EL (cell line): ENCODE measurements around the gene NUFIP1.

Experiments used
- DNase-seq: peaks from one replicate; pipeline ENCODE4 v3.0.0-alpha.2; 2016

NUFIP1 gene

DNA sequence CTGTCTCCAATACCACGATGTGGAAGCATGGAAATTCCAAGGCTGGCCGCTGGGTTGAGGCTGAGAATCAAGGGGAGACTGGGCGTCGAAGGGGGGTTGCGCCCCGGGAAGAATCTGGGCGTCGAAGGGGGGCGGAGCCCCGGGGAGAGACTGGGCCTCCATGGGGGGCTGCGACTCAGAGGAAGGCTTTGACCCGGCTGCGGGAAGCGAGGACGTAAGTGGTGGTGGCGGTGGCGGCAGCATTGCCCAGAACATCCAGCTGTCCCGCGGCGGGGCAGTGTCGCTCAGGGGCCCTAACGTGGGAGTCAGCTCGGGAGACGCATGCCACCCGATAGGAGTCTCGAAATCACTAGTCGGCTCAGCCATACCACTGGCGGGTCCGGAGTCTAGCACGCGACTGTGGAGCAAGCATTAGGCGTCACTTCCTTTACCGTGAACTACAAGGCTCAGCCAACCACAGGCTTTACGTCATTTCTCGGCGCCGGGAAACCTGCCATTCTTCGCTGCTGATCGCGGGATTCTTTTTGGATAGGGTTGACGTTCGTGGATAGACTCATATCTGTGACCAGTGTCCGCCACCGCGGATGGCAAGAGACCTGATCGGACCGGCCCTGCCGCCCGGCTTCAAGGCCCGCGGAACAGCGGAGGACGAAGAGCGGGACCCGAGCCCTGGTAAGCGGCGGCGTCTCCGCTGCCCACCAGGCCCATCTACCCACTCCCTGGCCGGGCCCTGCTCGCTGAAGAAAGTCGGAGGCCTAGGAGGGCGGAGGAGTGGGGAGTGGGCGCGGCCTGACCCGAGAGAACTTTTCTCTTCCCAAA lies at the start of gene NUFIP1, which contains the start of gene GPALPP1:
Gene NUFIP1 (minus strand): TSS at position 401 of the 819 bp plus-strand sequence. CDS start 35 bp downstream, at position 366.
Gene GPALPP1 (plus strand): TSS at position 468 of the 819 bp plus-strand sequence. CDS start 117 bp downstream, at position 585.
- DNase-seq, result peak; percentile 95

DNA sequence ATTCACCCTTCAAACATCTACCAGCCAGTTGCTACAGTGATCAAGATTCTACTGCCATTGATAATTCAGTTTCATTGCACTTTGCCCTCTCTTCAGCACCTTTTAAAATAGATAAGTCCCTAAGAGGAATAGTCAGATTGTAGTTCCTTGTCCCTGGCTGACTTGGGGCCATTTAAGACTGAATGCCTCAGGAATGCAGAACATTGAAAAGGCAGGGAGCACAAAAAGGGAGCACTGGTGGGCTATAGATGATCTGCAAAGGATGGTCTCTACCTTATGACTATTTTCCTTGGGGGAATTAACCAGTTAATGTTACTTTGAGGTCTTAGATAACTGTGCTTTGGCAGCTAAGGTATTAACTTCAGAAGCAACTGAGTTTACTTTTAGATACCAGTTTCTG lies 46.9 kb upstream of the NUFIP1 start:
- no peak for DNase-seq

DNA sequence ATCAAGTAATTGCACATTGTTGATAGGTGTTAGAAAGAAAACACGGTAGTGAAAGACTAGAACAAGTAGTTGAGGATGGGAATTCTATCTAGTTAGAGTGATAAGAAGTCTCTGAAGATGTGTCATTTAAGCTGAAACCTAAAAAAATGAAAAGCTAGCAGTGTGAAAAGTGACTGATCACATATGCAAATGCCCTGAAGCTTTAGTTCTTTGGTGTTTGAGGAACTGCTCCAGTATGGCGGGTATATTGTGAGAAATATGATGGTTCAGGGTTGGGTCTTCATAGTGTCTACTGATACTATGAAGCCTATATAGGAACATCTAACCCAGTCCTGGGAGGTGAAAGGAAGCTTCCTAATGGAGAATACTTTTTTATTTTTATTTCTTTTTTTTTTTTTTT lies 45.1 kb upstream of the NUFIP1 start:
- no peak for DNase-seq

DNA sequence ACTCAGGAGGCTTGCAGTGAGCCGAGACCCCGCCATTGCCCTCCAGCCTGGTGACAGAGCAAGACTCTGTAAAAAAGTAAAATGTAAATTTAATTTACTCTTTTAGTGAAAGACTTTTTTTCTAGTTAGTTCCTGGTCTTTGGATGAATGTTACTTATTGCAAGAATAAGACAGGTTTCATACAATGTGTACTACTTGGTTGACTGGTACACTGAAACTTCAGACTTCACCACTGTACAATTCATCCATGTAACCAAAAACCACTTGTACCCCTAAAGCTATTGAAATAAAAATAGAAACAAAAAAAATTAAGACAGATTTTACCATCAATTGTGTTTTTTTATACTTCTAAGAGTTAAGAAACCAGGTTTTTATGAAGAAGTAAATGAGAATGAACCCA lies 35.6 kb upstream of the NUFIP1 start:
- no peak for DNase-seq

DNA sequence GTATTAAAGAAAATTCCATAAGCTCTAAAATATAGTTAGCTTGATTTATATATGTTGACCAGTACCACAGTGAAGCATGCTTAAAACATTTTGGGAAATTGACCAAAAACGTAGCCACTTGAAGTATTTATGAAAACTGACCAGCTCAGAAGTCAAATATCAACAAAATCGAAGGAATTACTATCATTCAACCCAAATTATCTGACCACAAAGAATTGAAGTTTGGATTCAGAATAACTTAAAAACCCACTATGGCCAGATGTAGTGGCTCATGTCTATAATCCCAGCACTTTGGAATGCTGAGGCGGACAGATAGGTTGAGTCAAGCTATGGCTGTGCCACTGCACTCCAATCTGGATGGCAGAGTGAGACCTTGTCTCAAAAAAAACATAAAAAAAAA lies 32.0 kb upstream of the NUFIP1 start:
- DNase-seq, result no peak

DNA sequence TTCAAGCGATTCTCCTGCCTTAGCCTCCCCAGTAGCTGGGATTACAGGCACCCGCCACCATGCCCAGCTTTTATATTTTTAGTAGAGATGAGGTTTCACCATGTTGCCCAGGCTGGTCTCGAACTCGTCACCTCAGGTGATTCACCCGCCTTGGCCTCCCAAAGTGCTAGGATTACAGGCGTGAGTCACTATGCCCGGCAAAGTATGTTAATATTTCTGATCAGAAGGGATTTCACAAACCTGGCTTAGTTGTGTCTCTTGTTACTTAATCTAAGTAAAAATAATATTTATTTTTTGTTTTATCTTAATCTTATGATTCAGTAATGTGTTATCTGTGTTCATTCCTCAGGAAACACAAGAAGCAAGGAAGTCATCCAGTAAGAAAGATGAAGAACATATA lies 30.7 kb upstream of the NUFIP1 start:
- peak; percentile 20 for DNase-seq

DNA sequence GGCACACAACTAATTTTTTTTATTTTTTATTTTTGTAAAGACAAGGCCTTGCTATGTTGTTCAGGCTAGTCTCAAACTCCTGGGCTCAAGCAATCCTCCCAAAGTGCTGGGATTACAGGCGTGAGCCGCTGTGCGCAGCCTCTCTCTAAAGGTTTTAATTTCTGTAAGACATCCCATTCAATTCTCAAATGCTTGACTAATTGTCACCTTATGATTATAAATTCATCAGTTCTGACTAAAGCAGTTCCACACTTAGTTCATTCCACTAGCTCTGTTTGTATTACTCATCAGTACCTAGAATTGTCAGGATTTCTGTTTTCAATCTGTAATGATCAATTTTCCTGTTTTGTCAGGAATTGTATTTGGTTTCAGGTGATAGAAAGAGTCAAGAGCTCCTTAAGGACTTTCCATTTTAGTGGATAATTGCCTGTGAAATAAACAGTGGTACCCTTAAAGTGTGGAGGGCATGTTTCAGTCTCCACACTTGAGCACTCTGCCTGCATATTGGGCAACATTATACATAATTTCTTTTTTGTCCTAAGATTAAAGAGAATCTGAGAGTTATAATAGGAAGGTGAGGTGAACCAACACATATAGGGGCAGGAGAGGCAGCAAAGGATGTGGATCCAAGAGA lies 27.6 kb upstream of the NUFIP1 start:
- no peak for DNase-seq

DNA sequence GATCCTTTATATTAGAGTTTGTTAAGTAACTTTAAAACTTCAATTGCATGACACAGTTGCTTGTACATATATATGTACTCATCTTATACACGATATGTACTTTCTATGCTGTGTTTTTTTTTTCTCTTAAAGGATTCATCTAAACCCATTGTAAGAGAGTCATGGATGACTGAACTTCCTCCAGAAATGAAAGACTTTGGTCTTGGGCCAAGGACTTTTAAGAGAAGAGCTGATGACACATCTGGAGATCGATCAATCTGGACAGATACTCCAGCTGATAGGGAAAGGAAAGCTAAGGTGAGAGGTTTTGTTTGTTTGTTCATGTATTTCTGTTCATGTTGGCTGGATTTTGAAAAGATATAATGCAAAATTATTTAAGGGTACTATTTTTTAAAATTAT lies 26.0 kb upstream of the NUFIP1 start:
- peak; percentile 2 for DNase-seq

DNA sequence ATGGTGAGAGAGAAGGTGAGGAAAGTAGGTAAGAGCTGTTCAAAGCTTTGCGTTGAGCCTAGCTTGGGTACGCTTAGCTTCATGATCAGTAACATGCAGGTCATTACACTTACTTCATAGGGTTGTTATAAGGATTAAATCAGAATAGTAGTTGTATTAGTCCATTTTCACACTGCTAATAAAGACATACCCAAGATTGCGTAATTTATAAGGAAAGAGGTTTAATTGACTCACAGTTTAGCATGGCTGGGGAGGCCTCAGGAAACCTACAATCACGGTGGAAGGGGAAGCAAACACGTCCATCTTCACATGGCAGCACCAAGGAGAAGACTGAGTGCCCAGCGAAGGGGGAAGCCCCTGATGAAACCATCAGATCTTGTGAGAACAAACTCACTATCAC lies 21.9 kb upstream of the NUFIP1 start:
- DNase-seq, result no peak

DNA sequence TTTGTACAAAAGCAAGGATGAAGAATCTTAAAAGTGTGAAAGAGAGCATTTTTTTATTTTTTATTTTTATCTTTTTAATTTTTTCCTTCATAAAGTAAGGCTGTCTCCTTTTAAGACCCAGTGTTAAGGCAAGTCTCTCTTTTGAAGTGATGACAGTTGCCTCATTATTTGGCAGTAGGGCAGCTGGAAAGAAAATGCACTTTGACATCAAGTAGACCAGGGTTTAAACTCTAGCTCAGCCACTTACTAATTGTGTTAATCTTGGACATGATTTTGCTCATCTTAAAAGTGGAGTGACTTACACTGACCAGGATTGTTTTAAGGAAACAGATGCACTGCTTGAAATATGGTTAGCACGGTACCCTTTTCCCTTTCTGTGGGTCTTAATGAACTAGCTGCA lies 18.6 kb upstream of the NUFIP1 start:
- no peak for DNase-seq

DNA sequence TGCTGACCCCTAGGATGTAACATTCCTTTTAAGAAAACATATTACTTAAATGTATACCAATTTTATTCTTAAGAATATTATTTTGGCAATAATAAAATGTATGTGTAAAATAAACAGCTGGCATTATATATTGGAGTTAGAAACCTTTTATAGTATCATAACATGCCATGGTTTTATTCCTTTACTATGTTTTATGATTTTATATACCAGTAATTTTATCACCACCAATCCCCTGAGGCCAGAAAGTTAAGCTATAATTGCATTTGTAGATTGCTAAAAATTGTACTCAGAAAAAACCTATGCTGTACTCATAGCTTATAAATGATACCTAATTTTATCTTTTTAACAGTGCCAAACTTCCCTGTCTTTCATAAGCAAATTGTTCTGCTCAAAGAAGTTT lies 18.0 kb upstream of the NUFIP1 start:
- DNase-seq, result no peak

DNA sequence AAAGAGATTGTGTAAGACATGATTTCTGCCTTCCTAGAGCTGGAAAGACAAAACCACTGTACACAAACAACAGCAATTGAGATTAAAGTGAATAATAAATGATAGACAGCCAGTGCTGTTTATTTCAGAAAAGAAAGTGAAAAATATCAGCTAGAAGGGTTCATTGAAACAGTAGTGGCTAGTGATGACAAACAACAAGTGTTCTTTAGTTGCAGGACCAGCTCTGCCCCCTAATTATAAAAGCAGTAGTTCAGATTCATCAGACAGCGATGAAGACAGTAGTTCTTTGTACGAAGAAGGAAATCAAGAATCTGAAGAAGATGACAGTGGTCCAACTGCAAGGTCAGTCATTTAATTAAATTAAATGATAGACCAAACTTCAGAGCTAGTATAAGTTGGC lies 14.8 kb upstream of the NUFIP1 start:
- no peak for DNase-seq

DNA sequence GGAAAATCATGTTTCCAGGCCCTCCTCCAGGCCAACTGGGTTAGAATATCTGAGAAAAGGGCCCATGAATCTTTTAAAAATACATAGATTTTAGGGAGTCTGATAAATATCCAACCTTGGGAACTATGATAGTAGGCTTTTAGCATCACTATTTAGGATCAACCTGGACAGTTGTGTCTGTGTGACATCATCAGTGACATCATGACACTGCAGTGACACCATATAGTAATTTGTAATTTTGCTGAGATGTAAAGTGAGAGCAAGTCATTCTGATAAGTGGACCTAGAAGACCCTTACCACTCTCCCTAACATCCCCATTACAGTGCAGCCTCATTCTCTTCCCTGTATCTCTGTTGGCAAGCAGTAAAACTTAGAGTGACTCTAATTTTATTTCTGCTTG lies 14.1 kb upstream of the NUFIP1 start:
- DNase-seq, result no peak

DNA sequence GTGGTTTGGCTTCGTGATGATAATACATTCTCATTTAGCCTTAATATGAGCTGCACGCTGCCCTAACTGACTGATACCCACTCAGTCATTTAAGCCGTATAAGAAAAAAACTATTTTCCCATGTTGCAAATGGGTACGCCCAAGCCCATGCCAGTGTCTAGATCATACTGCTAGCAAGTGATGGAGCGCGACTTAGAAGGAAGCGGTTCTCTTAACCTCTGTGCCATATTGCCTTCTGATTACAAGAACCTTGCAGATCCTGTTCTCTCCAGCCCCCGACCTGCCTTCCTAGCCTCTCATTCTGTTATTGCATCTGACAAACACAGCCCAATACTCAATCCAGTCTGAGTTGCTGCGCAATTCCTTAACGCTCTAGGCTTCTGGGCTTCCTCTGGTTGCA lies 670 bp upstream of the NUFIP1 start:
- DNase-seq, result no peak

DNA sequence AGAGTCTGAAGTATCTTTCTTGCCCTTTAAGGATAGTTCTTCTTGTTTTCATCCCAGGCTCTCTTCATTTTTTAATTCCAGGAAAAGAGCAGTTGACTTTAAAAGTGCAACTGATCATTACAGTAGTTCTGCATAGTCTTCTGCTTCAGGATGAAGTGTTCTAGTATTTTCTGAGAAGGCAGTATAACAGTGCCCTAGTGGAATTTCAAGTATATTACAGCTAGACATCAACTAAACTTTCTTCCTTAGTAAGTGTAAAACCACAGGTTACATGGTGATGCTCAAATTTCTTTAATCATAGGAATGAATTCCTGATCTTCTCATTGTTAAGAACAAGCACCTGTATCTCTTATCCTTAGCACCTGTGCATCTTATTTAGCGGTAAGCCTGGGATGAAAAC lies 10.9 kb downstream of the NUFIP1 start:
- DNase-seq, result no peak

DNA sequence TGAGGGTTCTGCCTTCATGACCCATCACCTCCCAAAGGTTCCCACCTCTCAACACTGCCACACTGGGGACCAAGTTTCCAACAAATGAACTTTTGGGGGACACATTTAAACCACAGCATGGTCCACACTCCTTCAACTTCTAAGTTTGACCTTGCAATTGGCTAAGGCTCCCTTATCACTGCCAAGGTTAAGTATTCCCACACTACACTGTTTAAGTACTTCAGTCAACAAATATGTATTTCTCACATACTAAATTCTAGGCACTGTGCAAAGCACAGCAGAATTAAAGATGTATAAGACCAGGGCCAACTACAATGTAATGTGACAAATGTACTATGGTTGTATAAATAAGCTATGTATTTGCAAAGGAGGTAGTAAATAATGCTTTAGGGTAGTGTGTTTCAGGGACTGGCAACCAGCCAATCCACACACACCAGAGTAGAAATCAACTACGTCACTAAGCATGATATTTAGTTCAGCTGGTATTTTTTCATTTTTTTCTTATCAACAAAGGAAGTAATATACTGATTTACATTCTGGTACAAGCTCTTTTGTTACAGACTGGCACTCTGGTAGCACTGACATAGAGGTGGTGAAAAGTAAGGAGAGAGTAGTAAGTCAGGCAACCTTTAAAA lies 12.2 kb downstream of the NUFIP1 start:
- no peak for DNase-seq

DNA sequence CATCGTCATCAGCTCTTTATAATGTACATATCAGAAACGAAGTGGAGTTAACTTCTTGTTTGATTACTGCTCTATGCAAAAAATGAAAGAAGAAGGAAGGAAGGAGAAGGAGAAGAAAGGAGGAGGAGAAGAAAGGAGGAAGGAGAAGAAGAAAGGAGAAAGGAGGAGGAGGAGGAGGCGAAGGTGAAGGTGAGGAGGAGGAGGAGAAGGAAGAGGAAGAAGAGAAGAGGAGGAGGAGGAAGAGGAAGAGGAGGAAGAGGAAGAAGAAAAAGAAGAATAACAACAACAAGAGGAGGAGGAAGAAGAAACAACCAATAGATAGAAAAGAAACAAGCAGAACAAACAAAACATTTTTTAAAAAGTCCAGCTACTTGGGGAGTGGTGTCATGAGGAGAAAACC lies 13.1 kb downstream of the NUFIP1 start:
- no peak for DNase-seq

DNA sequence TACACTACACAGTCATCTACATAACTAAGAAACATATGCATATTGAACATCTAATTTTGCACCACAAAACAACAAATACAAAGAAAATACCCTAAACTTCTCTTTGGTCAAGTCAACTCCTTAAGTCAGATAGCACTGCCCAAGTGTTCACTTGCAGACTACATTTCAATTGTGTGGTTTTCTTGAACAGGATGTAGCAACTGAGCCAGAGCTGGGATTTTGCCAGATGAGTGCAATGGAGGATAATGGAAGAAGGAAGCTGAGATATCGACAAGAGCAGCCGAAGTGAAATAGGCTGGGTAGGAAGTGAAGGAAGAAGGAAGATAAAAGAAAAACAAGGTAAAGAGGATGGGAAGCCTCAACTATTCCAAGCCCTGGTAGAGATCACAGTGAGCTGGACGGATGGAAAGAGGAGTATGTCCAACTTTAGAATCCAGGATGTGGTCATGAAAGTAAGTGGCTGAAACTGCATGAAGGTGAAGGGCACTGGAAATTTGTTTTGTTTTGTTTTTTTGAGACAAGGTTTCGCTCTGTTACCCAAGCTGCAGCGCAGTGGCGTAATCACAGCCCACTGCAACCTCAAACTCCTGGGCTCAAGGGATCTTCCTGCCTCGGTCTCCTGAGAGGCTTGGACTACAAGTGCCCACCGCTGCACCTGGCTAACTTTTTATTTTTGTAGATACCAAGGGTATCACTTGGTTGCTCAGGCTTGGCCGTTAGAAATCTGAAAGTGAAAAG lies 15.0 kb downstream of the NUFIP1 start:
- DNase-seq, result peak; percentile 38

DNA sequence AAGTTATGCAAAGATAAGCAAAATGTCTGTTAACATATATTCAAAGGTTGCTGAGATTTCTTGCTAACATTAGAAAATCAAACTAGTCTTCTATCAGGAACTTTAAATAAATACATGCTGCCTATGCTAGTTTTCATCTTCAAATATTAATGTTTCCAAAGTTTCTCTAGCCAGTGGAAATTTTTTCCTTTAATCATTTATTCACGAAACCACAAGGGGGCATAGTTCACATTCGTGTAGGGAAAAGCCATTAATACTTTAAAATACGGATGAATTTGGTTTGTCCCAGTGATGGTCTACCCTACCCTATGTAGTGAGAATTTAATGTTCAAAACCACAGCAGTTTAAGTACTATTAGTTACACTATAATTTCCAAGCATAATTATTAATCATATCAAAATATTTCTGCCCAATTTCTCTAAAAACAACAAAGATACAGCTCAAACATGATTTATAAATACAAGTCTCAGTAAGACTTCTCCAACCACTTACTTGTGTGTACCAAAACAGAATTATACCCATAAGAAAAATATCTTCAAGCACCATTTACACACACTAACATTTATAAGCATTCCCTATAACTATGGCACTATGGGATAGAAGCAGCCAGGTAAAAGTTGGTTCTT lies 16.2 kb downstream of the NUFIP1 start:
- peak; percentile 33 for DNase-seq

DNA sequence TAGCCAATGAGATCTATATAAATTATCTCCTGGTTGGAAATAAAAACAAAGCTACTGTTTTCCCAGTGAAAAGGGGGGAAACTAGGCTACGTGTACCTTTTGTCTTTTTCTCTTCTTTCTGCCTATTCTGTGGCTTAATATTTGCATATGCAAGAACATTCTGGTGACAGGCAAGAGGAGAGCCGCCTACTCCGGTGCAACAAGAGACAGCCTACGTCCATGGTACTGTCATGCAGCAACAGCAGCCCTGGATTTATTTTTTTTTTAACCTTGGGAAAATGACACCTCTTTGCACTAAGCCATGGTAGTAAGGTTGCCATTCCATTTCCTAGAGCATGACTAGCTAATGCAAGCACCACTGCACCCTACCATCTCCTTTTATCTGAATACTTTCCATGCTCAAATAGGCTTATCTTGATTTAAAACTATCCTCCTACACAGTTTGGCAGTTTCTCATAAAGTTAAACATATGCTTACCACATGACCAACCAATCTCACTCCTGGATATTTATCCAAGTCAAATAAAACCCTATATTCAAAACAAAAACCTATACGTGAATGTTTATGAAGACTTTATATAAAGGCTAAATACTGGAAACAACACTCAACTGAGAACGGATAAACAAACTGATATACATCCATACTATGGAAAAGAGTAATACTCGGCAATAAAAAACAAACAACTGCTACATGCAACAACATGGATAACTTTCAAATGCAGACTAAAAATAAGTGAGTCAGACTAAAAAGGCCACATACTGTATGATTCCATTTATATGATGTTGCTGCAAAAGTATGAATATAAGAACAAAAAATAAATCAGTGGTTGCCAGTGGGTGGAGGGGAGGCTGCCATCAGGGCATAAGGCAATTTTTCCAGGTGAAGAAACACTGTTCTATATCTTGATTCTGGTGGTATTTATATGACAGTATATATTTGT lies 17.3 kb downstream of the NUFIP1 start:
- no peak for DNase-seq
